DOHH2 (cell line): ENCODE results near the gene EPHA4.

ENCODE experiments used
- CTCF ChIP-seq: fragments of 200-600 bp; sonication (generic); IDR thresholded peaks from one replicate; pipeline ENCODE4 v1.5.1; 2014; ENCODE audit warnings: antibody characterized with exemption, mild to moderate bottlenecking, low read depth, low read length; ENCODE audit not compliant: poor library complexity, severe bottlenecking
- EZH2phosphoT487 ChIP-seq: fragments of 200-600 bp; sonication (generic); IDR thresholded peaks from 2 replicates; pipeline ENCODE4 v1.6.1; 2017; ENCODE audit warnings: borderline replicate concordance, mild to moderate bottlenecking, antibody characterized with exemption, low read length, moderate library complexity, mixed read lengths

- TF ChIP-seq CTCF (no peak), EZH2phosphoT487 (no peak)
These were observed 2.1 kb upstream of the EPHA4 start for GRCh38 chr2:221574231-221574570.
